Choroid plexus epithelial cell (primary cell): Measurements from ENCODE around the gene VAV2.

Source experiments
- DNase-seq: peaks from one replicate; pipeline ENCODE4 v3.0.0-alpha.2; 2010; ENCODE audit warnings: low read depth
- H3K4me3 ChIP-seq: 2 replicates; pipeline ENCODE4 v1.5.1; 2011; ENCODE audit warnings: low read depth, mild to moderate bottlenecking, control low read depth, low read length, moderate library complexity
- CTCF ChIP-seq: conservative IDR thresholded peaks from 2 replicates; pipeline ENCODE4 v1.5.1; 2011; ENCODE audit warnings: low read depth, mild to moderate bottlenecking, control low read depth, inconsistent platforms, low read length, moderate library complexity

Gene VAV2

GRCh38 chr9:133836818-133837217, 155.3 kb downstream of the VAV2 start:
- no peak overlapping the region for H3K4me3 ChIP-seq
- DNase-seq: no peak
- TF ChIP-seq CTCF: no peak

- no peak overlapping the region for H3K4me3 ChIP-seq
- no peak for TF ChIP-seq CTCF
- DNase-seq: no peak
Measured at GRCh38 chr9:133836001-133836758, 155.9 kb downstream of the VAV2 start.

- DNase-seq: no peak
- no peak overlapping the region for H3K4me3 ChIP-seq
- TF ChIP-seq CTCF: no peak
Measured at GRCh38 chr9:133835262-133835901, 156.7 kb downstream of the VAV2 start.

DNA sequence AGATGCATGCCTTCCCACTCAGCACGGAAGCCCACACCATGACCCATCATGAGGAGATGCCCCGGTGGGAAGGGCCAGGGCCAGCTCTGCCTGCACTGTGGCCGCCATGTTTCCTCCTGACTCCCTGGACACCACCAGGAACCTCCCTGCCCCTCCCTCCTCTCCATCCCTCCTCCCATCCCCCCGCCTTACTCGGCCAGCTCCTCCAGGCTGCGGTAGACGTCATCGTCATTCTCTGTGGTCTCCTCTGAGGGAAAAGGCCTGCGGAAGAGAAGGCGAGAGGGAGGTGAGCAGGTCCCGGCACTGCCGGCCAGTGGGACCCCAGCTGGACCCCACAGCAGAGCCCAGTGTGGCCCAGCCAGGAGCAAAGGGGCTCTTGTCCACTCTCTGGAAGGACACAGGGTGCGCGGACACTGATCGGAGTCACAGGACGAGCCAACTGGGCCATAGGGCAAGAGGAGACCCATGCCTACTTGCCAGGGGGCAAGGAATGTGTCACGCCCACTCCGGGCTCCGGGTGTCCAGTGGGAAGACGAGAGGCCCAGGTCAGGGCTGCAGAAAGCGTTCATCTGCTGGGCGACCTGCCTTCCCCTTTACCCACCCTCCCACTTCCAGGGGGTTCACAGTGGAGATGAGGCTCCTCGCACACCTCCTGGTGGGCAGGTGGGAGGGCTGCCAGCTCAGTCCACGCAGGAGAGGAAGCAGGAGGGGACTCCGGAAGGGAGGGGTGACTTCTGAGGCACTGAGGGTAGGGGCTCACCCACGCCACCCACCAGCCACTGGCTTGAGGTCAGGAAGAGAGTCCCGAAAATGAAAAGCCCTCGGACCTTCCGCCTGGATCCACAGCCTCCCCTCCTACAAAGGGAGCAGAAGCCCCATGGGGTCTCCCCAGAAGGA, 157.8 kb downstream of the VAV2 start:
- no peak overlapping the region for H3K4me3 ChIP-seq
- DNase-seq: no peak
- no peak for TF ChIP-seq CTCF

GRCh38 chr9:133833388-133834025, 158.6 kb downstream of the VAV2 start:
- no peak for TF ChIP-seq CTCF
- no peak for DNase-seq
- no peak overlapping the region for H3K4me3 ChIP-seq

DNA sequence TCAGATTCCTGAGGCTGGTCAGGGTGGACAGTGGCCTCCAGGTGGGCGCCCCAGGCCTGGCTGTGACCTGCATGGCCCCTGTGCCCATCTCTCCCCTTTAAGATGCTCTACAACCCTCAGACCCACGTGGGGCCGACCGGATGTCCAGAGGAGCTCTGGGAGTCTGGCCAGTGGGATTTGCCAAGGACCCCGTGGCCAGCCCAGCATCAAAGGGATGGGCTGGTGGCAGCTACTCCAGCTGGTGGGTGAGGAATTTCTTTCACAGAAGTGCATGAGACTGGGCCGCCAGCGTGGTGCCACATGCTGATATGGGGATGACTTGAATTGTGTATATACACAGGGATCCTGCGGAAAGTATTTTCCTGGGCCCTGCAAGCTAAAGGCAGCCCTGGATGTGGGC, 159.2 kb downstream of the VAV2 start:
- no peak for DNase-seq
- no peak overlapping the region for H3K4me3 ChIP-seq
- no peak for TF ChIP-seq CTCF
